ENCODE results near the gene CEP72.
"Not testable (repeated sequence)": the region's sequence is repeated elsewhere in the genome, so short reads cannot be mapped to it uniquely, and the experiment has no call there.

CEP72 gene

DNA sequence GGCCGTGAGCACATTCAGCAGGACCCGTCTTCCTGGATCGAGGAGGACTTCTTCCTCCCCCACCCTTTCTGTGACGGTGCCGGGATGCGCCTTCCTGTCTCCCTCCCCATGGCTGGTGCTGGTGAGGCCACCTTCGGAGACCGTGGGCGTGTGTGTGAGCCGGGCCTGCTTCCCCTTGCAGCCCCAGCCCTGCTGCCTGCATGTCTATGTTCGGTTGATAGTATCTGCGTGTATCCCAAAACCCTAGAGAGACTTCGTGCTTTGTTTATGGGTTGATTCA lies 12.8 kb downstream of the CEP72 start:
- in situ Hi-C loops (cut with HindIII; ENCODE audit: low pct_ligation_motif_present, low pct_unique_long_range_greater_than_20kb, low sequenced_read_pairs) = no loop called here
- no peak for DNase-seq

DNA sequence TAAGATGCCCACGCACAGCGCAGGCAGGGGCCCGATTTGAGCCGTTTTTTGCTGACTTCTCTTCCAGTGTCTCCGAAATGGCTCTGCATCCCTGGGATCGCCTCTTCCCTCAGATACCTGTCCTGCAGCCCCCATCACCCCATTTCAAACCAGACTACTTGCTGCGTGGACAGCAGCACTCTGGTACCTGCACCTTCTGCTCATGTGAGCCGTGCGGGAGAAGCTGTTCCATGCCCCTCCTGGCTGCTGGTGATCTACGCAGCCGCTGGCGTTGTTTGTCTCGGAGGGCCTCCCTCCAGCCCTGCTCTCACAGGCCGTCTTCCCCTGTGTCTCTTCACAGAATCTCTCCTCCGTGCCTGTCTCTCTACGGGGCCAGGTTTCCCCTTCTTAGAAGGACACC lies 13.4 kb downstream of the CEP72 start:
- DNase-seq = no peak
- in situ Hi-C loops (cut with HindIII; ENCODE audit: low pct_ligation_motif_present, low pct_unique_long_range_greater_than_20kb, low sequenced_read_pairs) = no loop called here

DNA sequence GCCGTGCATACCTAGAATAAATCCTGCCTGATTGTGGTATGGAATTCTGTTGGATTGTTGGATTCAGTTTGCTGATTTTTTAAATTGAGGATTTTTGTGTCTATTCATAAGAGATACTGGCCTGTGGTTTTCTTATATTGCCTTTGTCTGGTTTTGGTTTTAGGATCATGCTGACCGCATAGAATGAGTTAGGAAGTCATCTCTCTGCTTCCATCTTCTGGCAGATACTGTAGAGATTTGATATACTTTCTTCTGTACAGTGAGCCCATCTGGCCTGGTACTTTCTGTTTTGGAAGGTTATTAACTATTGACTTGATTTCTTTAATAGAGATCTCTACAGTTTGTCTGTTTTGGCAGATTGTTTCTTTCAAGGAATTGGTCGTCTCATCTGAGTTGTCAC lies 14.7 kb downstream of the CEP72 start:
- in situ Hi-C loops (cut with HindIII; ENCODE audit: low pct_ligation_motif_present, low pct_unique_long_range_greater_than_20kb, low sequenced_read_pairs) = no loop called here

DNA sequence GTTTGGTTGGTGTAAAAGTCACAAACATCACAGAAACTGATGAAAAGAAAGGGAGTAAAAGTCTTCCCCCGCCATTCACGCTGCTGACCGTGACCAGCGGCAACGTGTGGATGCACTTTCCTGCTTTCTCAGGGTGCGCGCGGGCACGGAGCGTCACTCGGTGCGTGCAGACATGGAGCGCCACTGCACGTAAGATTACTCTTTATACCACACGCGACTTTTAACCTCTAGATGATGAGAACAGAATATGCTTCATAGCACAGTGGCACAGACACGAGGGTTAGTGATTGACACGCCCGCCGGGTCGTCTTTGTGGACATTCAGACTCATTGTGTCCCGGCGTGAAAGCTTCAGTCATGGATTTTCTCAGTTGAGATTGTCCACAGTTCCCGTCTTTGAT lies 15.7 kb downstream of the CEP72 start:
- in situ Hi-C loops (cut with HindIII; ENCODE audit: low pct_ligation_motif_present, low pct_unique_long_range_greater_than_20kb, low sequenced_read_pairs) = no loop called here
- DNase-seq = no peak

More for the DNA sequence above, 14.7 kb downstream of the CEP72 start:
- DNase-seq = no peak

DNA sequence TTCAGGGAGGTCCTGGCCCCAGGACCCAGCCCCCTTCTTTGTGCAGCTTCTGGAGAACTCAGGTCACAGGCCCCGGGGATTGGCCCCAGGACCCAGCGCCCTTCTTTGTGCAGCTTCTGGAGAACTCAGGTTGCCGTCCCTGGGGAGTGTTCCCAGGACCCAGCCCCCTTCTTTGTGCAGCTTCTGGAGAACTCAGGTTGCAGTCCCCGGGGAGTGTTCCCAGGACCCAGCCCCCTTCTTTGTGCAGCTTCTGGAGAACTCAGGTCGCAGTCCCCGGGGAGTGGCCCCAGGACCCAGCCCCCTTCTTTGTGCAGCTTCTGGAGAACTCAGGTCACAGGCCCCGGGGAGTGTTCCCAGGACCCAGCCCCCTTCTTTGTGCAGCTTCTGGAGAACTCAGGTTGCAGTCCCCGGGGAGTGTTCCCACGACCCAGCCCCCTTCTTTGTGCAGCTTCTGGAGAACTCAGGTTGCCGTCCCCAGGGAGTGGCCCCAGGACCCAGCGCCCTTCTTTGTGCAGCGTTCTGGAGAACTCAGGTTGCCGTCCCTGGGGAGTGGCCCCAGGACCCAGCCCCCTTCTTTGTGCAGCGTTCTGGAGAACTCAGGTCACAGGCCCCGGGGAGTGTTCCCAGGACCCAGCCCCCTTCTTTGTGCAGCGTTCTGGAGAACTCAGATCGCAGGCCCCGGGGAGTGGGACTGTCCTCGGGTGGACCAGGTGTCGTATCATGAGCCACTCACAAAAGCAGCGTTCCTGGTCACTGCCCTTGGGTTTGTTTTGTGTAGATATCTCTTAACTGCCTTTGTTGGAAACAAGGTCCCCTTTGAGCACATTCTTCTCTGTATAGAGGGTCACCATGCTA lies 16.4 kb downstream of the CEP72 start:
- DNase-seq; in situ Hi-C loops (cut with HindIII; ENCODE audit: low pct_ligation_motif_present, low pct_unique_long_range_greater_than_20kb, low sequenced_read_pairs): not testable (repeated sequence)

DNA sequence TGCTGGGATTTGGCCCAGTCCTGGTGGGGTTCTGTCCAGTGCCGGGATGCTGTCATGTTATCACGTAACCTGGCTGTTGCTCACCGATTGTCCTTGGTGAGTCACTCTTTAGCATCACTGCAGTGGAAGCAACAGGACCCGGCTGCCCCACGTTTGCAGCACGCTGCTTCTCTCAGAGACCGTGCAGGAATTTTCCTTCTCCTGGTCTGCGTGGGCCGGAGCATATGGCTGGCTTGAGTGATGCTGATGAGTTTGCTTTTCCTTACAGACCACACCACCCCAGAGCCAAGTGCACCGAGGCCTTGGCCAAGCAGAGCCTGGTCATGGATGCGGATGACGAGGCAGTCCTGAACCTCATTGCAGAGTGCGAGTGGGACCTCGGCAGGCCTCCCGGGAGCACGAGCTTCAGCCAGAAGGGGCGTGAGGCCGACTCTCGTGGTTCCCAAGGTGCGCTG lies 21.4 kb downstream of the CEP72 start:
- in situ Hi-C loops (cut with HindIII; ENCODE audit: low pct_ligation_motif_present, low pct_unique_long_range_greater_than_20kb, low sequenced_read_pairs) = no loop called here

DNA sequence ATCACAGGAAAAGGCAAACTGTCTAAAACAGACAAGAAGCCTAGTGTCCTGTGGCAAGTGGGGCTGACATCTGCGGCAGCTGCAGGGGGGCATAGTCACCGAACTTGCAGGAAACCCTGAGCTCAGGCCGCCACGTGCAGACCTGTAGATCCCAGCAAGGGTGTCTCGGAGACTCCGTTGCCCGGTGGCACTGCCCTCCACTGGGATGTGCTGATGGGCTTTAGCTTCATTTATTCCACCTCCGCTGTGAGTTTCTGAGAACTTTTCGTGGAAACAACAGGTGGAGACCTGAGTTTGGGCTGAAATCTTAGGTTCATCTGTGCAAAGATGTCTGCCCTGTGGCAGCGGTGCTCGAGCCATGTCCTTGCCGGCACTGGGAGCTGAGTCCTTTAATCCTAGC lies 22.1 kb downstream of the CEP72 start:
- in situ Hi-C loops (cut with HindIII; ENCODE audit: low pct_ligation_motif_present, low pct_unique_long_range_greater_than_20kb, low sequenced_read_pairs) = no loop called here
- DNase-seq = no peak

More for the DNA sequence above, 21.4 kb downstream of the CEP72 start:
- DNase-seq = no peak

DNA sequence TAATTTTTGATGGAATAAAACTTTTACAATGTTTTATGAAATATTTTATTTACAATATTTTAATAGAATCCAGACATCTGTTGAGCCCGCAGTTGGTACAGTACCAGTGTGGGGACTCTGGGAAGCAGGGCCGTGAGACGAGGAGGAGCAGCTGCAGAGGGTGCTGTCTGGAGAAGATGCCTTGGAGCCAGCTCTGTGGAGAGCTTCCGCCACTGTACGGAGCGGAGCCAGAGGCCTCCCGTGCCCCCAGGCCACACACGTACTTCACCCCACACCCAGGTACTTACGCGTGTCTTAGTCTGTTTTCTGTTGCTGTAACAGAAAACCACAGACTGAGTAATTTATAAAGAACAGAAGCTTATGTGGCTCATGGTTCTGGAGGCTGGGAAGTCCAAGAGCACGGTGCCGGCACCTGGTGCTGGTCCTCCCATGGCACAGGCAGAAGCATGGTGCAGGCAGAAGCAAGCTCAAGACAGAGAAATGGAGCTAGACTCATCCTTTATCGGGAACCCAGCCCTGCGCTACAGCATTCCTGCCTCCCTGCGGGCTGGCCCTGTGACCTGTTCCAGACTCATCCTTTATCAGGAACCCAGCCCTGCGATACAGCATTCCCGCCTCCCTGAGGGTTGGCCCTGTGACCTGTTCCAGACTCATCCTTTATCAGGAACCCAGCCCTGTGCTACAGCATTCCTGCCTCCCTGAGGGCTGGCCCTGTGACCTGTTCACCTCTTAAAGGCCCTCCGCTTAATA lies 23.3 kb downstream of the CEP72 start:
- in situ Hi-C loops (cut with HindIII; ENCODE audit: low pct_ligation_motif_present, low pct_unique_long_range_greater_than_20kb, low sequenced_read_pairs) = no loop called here
- DNase-seq = no peak

DNA sequence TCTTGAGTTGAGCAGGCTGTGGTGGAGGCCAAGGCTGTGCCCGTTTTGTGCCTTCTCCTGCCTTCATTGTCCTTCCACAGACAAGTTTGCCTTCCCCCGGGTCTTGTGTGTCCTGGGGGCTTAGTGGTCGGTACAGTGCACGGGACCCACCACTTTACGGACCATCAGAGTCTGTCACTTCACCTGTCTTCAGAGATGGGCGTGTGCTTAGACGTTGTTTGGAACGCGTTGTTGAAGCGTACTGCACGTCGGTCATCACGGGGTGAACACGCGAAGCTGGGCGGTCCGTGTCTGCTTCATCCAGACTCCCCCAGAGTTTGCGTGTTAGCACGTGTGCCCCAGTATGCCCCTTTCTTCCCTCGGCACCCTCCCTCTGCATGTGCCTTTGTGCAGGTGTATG lies 24.8 kb downstream of the CEP72 start:
- in situ Hi-C loops (cut with HindIII; ENCODE audit: low pct_ligation_motif_present, low pct_unique_long_range_greater_than_20kb, low sequenced_read_pairs) = no loop called here
- DNase-seq = no peak

DNA sequence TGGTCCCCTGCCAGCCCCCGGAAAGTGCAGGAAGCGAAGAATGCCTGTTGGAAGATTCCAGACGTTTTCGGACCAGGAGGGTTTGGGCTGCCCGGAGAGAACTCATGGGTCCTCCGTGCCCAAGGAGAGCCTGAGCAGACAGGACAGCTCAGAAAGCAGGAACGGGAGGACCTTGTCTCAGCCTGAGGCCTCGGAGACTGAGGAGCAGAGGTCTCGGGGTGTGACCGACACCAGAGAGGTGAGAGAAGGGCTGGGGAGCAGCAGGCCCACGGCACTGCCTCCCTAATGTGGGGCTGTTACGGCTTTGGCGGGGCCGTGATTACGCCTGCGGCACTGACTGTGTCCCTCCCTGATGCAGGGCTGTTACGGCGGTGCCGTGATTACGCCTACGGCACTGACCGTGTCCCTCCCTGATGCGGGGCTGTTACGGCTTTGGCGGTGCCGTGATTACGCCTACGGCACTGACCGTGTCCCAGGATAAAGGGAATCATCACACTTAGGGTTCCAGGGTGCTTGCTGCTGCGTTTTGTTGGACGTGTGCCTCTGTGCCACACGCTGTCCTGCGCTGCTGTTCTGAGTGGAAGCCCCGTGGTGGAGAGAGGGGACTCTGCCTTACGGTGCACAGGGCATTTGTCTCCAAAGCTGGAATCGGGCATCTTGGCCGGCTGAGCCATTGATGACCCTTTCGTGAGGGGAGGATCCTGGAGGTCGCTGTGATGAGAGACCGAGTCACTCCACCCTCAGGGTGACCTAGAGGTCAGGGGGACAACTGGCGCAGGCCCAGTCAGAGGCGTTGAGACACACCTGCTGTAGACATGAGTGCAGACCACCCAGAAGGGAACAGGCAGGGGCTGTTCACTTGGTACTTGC lies 25.7 kb downstream of the CEP72 start:
- no peak for DNase-seq
- in situ Hi-C loops (cut with HindIII; ENCODE audit: low pct_ligation_motif_present, low pct_unique_long_range_greater_than_20kb, low sequenced_read_pairs) = no loop called here

DNA sequence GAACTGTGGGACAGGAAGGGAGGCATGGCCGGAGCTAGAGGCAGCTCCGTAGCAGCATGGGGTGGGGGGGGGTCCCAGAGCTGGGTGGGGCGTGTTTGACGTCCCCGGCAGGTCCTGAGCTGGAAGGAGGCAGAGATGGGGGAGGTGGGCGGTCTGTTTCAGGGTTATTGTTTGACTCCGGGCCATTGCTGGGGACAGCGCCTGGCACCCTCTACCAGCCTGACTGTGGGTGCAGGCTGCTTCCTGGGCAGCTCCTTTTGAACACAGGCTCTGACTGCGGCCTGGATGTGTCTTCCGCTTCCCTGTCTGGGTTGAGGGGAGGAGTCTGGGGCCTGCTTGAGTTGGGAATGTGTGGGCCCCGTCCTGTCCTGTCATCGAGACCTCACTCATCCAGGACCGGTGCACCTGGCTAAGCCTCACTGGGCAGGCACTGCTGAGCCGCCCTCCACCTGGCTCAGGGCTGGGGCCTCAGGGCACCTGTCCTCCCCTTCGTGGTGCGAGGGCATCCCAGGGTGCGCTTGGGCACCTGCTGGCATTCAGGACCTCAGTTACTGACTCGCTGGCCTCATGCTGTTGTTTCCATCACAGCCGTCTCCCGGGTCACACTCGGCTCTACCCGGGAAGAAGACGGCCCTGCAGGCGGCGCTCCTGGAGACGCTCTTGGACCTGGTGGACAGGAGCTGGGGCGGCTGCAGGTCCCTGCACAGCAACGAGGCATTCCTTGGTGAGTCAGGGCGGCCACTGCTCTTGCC lies 26.5 kb downstream of the CEP72 start:
- in situ Hi-C loops (cut with HindIII; ENCODE audit: low pct_ligation_motif_present, low pct_unique_long_range_greater_than_20kb, low sequenced_read_pairs) = no loop called here
- DNase-seq = no peak

DNA sequence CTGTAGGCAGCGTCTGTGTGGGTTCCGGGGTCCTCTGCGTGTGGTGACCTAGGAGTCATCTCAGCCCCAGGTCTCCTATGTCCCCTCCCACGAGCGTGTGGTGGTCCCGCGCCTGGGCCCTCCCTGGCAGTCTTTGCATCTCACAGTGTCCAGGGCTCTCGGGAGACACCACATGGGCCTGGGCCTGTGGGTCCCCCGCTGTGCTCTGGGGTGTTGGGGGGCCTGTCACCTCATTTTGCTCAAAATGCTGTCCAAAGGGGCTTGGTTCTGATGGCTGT lies 27.1 kb downstream of the CEP72 start:
- no peak for DNase-seq

DNA sequence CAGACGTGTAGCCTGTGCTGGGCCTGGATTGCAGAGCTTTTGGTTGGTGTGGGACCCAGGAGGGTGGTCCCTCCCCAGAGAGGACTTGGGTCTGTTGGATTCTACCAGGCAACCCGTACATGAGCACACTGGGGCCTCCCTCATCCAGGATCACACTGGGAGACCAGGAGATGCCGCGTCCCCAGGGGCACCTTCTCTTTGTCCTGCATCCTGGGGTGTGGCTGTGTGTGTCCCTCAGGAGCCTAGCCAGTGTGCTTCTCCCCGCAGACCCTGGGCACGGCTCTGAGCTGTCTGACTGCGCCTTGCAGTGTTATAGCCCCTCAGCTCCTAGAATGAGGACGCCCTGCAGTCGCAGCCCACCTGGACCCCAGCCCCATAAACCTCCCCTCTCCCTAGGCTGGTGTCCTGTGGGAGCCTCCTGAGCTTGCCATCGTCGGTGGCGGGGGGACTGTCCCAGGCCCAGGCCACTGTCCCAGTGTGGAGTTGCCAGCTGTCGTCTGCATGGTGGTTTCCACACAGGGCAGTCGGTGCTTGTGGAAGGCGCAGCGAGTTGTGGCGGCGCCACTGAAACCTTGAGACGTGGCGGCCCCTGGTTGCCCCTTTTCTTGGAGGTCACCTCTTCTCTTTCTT lies 27.6 kb downstream of the CEP72 start:
- in situ Hi-C loops (cut with HindIII; ENCODE audit: low pct_ligation_motif_present, low pct_unique_long_range_greater_than_20kb, low sequenced_read_pairs) = no loop called here
- no peak for DNase-seq

More for the DNA sequence above, 27.1 kb downstream of the CEP72 start:
- in situ Hi-C loops (cut with HindIII; ENCODE audit: low pct_ligation_motif_present, low pct_unique_long_range_greater_than_20kb, low sequenced_read_pairs) = no loop called here

DNA sequence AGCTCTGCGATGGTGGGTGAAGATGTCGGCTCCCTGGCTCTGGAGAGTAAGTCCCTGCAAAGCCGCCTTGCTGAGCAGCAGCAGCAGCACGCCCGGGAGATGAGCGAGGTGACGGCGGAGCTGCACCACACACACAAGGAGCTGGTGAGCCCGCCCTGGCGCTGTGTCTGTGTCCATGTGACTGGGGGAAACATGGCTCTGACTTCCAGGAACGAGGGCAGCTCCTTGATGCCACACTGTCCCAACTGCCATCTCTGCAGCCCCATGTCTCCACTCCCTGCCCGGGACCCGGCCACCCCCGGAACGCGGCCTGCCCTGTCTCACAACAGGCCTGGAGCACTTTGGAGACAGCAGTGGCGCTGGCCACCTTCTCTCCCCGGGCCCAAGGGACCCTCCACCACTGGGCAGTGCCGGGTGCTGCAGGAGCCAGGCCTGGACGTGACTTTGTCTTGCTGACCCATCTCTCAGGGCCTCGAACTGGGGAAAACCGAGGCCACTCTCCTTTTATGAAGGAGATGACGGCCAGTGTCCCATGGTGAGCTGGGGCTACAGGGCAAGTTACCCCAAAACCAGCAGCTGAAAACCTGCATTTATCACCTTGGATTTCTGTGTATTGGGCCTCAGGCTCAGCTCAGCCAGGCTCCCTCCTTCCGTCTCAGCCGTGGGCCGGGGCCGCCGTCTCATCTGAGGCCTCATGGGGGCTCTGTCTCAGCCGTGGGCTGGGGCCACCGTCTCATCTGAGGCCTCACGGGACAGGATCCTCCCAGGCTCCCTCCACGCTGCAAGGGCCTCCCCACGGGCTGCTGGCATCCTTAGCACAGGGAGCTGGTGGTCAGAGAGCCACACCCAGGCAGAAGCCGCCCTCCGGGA lies 28.6 kb downstream of the CEP72 start:
- no peak for DNase-seq
- in situ Hi-C loops (cut with HindIII; ENCODE audit: low pct_ligation_motif_present, low pct_unique_long_range_greater_than_20kb, low sequenced_read_pairs) = no loop called here

DNA sequence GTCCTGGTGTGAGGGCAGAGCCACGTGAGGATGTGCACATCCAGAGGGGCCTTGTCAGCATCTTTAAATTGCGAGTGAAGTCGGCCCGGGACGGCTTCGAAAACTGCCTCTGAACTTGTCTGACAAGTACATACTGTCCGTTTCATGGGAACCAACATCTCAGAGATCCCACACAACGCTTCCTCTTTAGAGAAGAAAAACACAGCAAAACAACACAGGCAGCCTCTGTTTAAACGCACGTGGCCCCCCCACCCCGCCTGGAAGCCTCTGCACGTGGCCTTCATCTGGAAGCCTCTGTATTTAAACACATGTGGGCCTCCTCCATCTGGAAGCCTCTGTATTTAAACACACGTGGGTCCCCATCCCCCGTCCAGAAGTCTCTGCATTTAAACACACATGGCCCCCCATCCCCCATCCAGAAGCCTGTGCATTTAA lies 29.2 kb downstream of the CEP72 start:
- DNase-seq = no peak
- in situ Hi-C loops (cut with HindIII; ENCODE audit: low pct_ligation_motif_present, low pct_unique_long_range_greater_than_20kb, low sequenced_read_pairs) = no loop called here

DNA sequence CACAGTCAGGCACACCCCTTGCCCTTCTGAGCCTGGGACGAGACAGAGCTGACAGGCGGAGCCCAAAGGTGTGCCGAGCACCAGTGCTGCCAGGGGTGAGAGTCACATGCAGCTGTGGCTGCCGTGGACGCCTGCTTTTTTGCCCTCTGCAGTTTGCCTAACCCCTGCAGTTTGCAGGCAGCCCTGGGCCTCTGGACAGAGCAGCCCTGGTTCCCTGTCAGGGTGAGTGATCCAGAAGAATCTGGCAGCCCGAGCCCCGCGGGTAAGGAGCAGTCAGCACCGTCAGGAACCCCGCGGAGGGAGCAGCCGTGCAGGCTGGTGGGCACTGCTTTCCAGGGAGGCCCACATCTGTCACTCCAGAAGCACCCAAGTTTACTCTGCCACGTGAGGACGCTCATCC lies 30.3 kb downstream of the CEP72 start:
- in situ Hi-C loops (cut with HindIII; ENCODE audit: low pct_ligation_motif_present, low pct_unique_long_range_greater_than_20kb, low sequenced_read_pairs) = no loop called here
- no peak for DNase-seq

DNA sequence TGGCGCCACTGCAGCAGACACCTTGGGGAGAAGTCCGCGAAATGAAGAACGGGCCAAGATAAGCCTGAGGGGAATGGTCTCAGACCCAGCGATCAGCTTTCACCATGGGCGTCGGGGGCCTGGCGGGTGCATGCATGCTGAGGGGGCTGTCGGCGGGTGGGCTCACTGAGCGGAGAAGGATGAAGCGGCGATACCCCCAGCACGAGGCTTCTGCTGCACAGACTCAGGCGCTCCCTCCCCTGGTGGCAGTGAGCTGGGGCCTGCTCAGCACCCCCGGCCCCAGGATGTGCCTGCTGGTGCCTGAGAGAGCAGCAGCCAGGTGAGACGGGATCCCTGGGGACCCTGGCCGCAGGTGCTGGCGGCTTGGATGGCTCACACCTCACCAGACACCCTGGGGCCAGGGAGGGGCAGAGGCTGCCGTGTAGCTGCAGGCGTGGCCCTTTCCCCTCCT lies 31.2 kb downstream of the CEP72 start:
- in situ Hi-C loops (cut with HindIII; ENCODE audit: low pct_ligation_motif_present, low pct_unique_long_range_greater_than_20kb, low sequenced_read_pairs) = no loop called here
- DNase-seq = no peak
